ENCODE measurements around the gene DAPK1. TPM values are rescaled to one million over a fixed set of nuclear protein-coding genes. Genes with fewer than 3 reads are reported as not detected.

DAPK1 gene
- total RNA-seq, 1 experiment from 2014 or later: 19.7 TPM

GRCh38 chr9:87479801-87480201, 17.9 kb upstream of the DAPK1 start:
- no peak for DNase-seq (ENCODE audit: unreplicated experiment)
- CTCF ChIA-PET: interaction anchor here (0.7 kb wide), 1 partner anchor 10 kb away, joined by 3 read pairs; no protein-coding TSS in a partner anchor
- intact Hi-C loops (cut with micrococcal nuclease): no loop called here
- Mint-ChIP-seq H3K27me3 (ENCODE audit: insufficient read depth, unreplicated experiment) (no peaks in the 10 kb centered on the region), H3K9me3 (ENCODE audit: unreplicated experiment) (no peaks in the 10 kb centered on the region), H3K4me1 (ENCODE audit: insufficient read depth, unreplicated experiment) (no peaks in the 10 kb centered on the region), H3K27ac (ENCODE audit: low read depth, unreplicated experiment) (no peak overlapping the region), H3K4me3 (ENCODE audit: unreplicated experiment) (no peak overlapping the region), H3K36me3 (ENCODE audit: insufficient read depth, unreplicated experiment) (no peaks in the 10 kb centered on the region)
- POLR2A ChIA-PET: no interaction called here
- TF ChIP-seq CTCF (IDR thresholded peaks at IDR 0.05; ENCODE audit: unreplicated experiment): no peak
- BruUV-seq (replicated peaks): no TSS peak

- no peaks in the 10 kb centered on the region for H3K36me3 Mint-ChIP-seq (ENCODE audit: insufficient read depth, unreplicated experiment)
- H3K27ac Mint-ChIP-seq (ENCODE audit: low read depth, unreplicated experiment): no peak overlapping the region
- H3K9me3 Mint-ChIP-seq (ENCODE audit: unreplicated experiment): no peaks in the 10 kb centered on the region
- POLR2A ChIA-PET: interaction anchor here (0.5 to 1.3 kb wide), 5 partner anchors 9 to 76 kb away, joined by 3 read pairs; partner anchors contain the start of gene DAPK1
- no TSS peak for BruUV-seq (replicated peaks)
- H3K4me3 Mint-ChIP-seq (ENCODE audit: unreplicated experiment): no peak overlapping the region
- CTCF ChIA-PET: interaction anchor here (0.6 to 1.2 kb wide), 2 partner anchors 15 to 161 kb away, joined by 3 to 5 read pairs; partner anchors contain the start of gene DAPK1
- no peaks in the 10 kb centered on the region for H3K27me3 Mint-ChIP-seq (ENCODE audit: insufficient read depth, unreplicated experiment)
- intact Hi-C loops (cut with micrococcal nuclease): no loop called here
- no peak for DNase-seq (ENCODE audit: unreplicated experiment)
- TF ChIP-seq CTCF (IDR thresholded peaks at IDR 0.05; ENCODE audit: unreplicated experiment): no peak
- no peaks in the 10 kb centered on the region for H3K4me1 Mint-ChIP-seq (ENCODE audit: insufficient read depth, unreplicated experiment)
Observed at GRCh38 chr9:87481890-87482855, 15.5 kb upstream of the DAPK1 start.

GRCh38 chr9:87490225-87490624, 7.4 kb upstream of the DAPK1 start:
- TF ChIP-seq CTCF (IDR thresholded peaks at IDR 0.05; ENCODE audit: unreplicated experiment): no peak
- CTCF ChIA-PET: interaction anchor here (0.6 kb wide), 1 partner anchor 172 kb away, joined by 4 read pairs; no protein-coding TSS in a partner anchor
- intact Hi-C loops (cut with micrococcal nuclease): no loop called here

GRCh38 chr9:87490907-87491306, 6.8 kb upstream of the DAPK1 start:
- no TSS peak for BruUV-seq (replicated peaks)
- Mint-ChIP-seq H3K36me3 (ENCODE audit: insufficient read depth, unreplicated experiment) (no peaks in the 10 kb centered on the region), H3K27ac (ENCODE audit: low read depth, unreplicated experiment) (no peak overlapping the region), H3K4me1 (ENCODE audit: insufficient read depth, unreplicated experiment) (peaks cover 26% of the 10 kb centered on the region), H3K4me3 (ENCODE audit: unreplicated experiment) (no peak overlapping the region), H3K9me3 (ENCODE audit: unreplicated experiment) (no peaks in the 10 kb centered on the region), H3K27me3 (ENCODE audit: insufficient read depth, unreplicated experiment) (no peaks in the 10 kb centered on the region)
- CTCF ChIA-PET: interaction anchor here (0.6 kb wide), 1 partner anchor 172 kb away, joined by 4 read pairs; no protein-coding TSS in a partner anchor
- POLR2A ChIA-PET: no interaction called here
- TF ChIP-seq CTCF (IDR thresholded peaks at IDR 0.05; ENCODE audit: unreplicated experiment): no peak
- no peak for DNase-seq (ENCODE audit: unreplicated experiment)
- intact Hi-C loops (cut with micrococcal nuclease): no loop called here

More at GRCh38 chr9:87490225-87490624, 7.4 kb upstream of the DAPK1 start:
- H3K27ac Mint-ChIP-seq (ENCODE audit: low read depth, unreplicated experiment): no peak overlapping the region
- H3K27me3 Mint-ChIP-seq (ENCODE audit: insufficient read depth, unreplicated experiment): no peaks in the 10 kb centered on the region
- no peak overlapping the region for H3K4me3 Mint-ChIP-seq (ENCODE audit: unreplicated experiment)
- H3K36me3 Mint-ChIP-seq (ENCODE audit: insufficient read depth, unreplicated experiment): no peaks in the 10 kb centered on the region
- no peak for DNase-seq (ENCODE audit: unreplicated experiment)
- POLR2A ChIA-PET: interaction anchor here (0.6 to 0.7 kb wide), 2 partner anchors 18 to 70 kb away, joined by 3 to 4 read pairs; no protein-coding TSS in a partner anchor
- H3K4me1 Mint-ChIP-seq (ENCODE audit: insufficient read depth, unreplicated experiment): peaks cover 19% of the 10 kb centered on the region
- H3K9me3 Mint-ChIP-seq (ENCODE audit: unreplicated experiment): no peaks in the 10 kb centered on the region
- no TSS peak for BruUV-seq (replicated peaks)

All from MCF 10A (cell line).